NCI-H1436 treated with DMSO at 0.1 percent for 48 hours (cell line): ENCODE results near the gene WRNIP1.
"Not testable (repeated sequence)": the region's sequence is repeated elsewhere in the genome, so short reads cannot be mapped to it uniquely, and the experiment has no call there.

Experiments used
- DNase-seq: peaks from one replicate; lab custom pipeline; 2025; lab: John Stamatoyannopoulos, UW

Gene WRNIP1

GRCh38 chr6:2784930-2785329 is 19.7 kb downstream of the WRNIP1 start:
- DNase-seq = no peak

GRCh38 chr6:2786269-2786668 is 21.1 kb downstream of the WRNIP1 start:
- no peak for DNase-seq

GRCh38 chr6:2790588-2791449 is 25.6 kb downstream of the WRNIP1 start:
- no peak for DNase-seq

- no peak for DNase-seq
Measured at GRCh38 chr6:2791450-2791974, 26.3 kb downstream of the WRNIP1 start.

- DNase-seq = no peak
Measured at GRCh38 chr6:2792330-2793110, 27.3 kb downstream of the WRNIP1 start.

- DNase-seq = no peak
Measured at GRCh38 chr6:2793534-2794151, 28.4 kb downstream of the WRNIP1 start.

GRCh38 chr6:2794171-2794730 is 29.1 kb downstream of the WRNIP1 start:
- no peak for DNase-seq

- no peak for DNase-seq
Measured at GRCh38 chr6:2795162-2795561, 30.0 kb downstream of the WRNIP1 start.

- DNase-seq = no peak
Measured at GRCh38 chr6:2795956-2796355, 30.8 kb downstream of the WRNIP1 start.

- no peak for DNase-seq
Measured at GRCh38 chr6:2796861-2797260, 31.7 kb downstream of the WRNIP1 start.

GRCh38 chr6:2797564-2798031 is 32.4 kb downstream of the WRNIP1 start:
- no peak for DNase-seq

GRCh38 chr6:2798586-2799134 is 33.5 kb downstream of the WRNIP1 start:
- no peak for DNase-seq

GRCh38 chr6:2799936-2800527 is 34.8 kb downstream of the WRNIP1 start:
- no peak for DNase-seq

GRCh38 chr6:2800552-2801316 is 35.5 kb downstream of the WRNIP1 start:
- DNase-seq = no peak

GRCh38 chr6:2801687-2802086 is 36.5 kb downstream of the WRNIP1 start:
- DNase-seq = not testable (repeated sequence)

GRCh38 chr6:2802521-2803060 is 37.4 kb downstream of the WRNIP1 start:
- DNase-seq = no peak

GRCh38 chr6:2803731-2804429 is 38.7 kb downstream of the WRNIP1 start:
- no peak for DNase-seq

GRCh38 chr6:2804516-2804915 is 39.3 kb downstream of the WRNIP1 start:
- DNase-seq = no peak

- no peak for DNase-seq
Measured at GRCh38 chr6:2805031-2805430, 39.8 kb downstream of the WRNIP1 start.

- DNase-seq = no peak
Measured at GRCh38 chr6:2806644-2807043, 41.5 kb downstream of the WRNIP1 start.
